Stimulated activated memory B cell treated with anti-CD40 and anti-IgM and Interleukin-4, amounts not matched to agents 10 μg/mL and 1 μg/mL and 100 μg/mL, for 72 hours (primary cell): ENCODE measurements around the gene AMH.
A peak's percentile ranks its signal among the peaks of the same experiment; 100 is the strongest.

ENCODE experiments used
- ATAC-seq: fragments of 150-1000 bp; cut with Tn5 transposase; 2 replicates; pipeline ENCODE4 v1.10.0; 2021
- H3K27ac Mint-ChIP-seq: one replicate; pipeline ENCODE4 v1.8.0; 2022; ENCODE audit warnings: mild to moderate bottlenecking, mixed read lengths
- H3K27me3 Mint-ChIP-seq: one replicate; pipeline ENCODE4 v1.8.0; 2022; ENCODE audit warnings: mixed read lengths
- H3K36me3 Mint-ChIP-seq: one replicate; pipeline ENCODE4 v1.8.0; 2022; ENCODE audit warnings: mixed read lengths
- H3K4me1 Mint-ChIP-seq: one replicate; pipeline ENCODE4 v1.8.0; 2022; ENCODE audit warnings: mixed read lengths
- H3K4me3 Mint-ChIP-seq: one replicate; pipeline ENCODE4 v1.8.0; 2022; ENCODE audit warnings: mild to moderate bottlenecking, moderate library complexity, mixed read lengths
- H3K9me3 Mint-ChIP-seq: one replicate; pipeline ENCODE4 v1.8.0; 2022; ENCODE audit warnings: mixed read lengths

AMH gene

GRCh38 chr19:2214251-2214650 lies 34.9 kb upstream of the AMH start:
- Mint-ChIP-seq H3K27ac (no peak overlapping the region), H3K4me1 (peaks cover 32% of the 10 kb centered on the region)

GRCh38 chr19:2215281-2215751 lies 33.8 kb upstream of the AMH start:
- Mint-ChIP-seq H3K27me3 (no peaks in the 10 kb centered on the region), H3K36me3 (peaks cover 81% of the 10 kb centered on the region), H3K9me3 (no peaks in the 10 kb centered on the region), H3K4me1 (peaks cover 33% of the 10 kb centered on the region), H3K27ac (peak overlapping the region; percentile 78), H3K4me3 (peak overlapping the region; percentile 44)
- ATAC-seq, result peak; percentile 44

More at GRCh38 chr19:2214251-2214650, 34.9 kb upstream of the AMH start:
- Mint-ChIP-seq H3K36me3 (peaks cover 76% of the 10 kb centered on the region), H3K27me3 (no peaks in the 10 kb centered on the region), H3K9me3 (no peaks in the 10 kb centered on the region), H3K4me3 (no peak overlapping the region)
- no peak for ATAC-seq

GRCh38 chr19:2216361-2217225 lies 32.5 kb upstream of the AMH start:
- no peak for ATAC-seq
- Mint-ChIP-seq H3K27me3 (no peaks in the 10 kb centered on the region), H3K9me3 (no peaks in the 10 kb centered on the region), H3K4me1 (peaks cover 43% of the 10 kb centered on the region), H3K36me3 (peaks cover 76% of the 10 kb centered on the region), H3K27ac (peak overlapping the region; percentile 78), H3K4me3 (no peak overlapping the region)

- Mint-ChIP-seq H3K27ac (no peak overlapping the region), H3K9me3 (no peaks in the 10 kb centered on the region), H3K36me3 (peaks cover 76% of the 10 kb centered on the region), H3K27me3 (no peaks in the 10 kb centered on the region), H3K4me3 (no peak overlapping the region), H3K4me1 (peaks cover 52% of the 10 kb centered on the region)
- no peak for ATAC-seq
Measured at GRCh38 chr19:2217591-2217990, 31.5 kb upstream of the AMH start.

GRCh38 chr19:2219726-2220125 lies 29.4 kb upstream of the AMH start:
- H3K9me3 Mint-ChIP-seq, result no peaks in the 10 kb centered on the region
- ATAC-seq, result no peak
- no peak overlapping the region for H3K27ac Mint-ChIP-seq
- peaks cover 61% of the 10 kb centered on the region for H3K4me1 Mint-ChIP-seq
- no peak overlapping the region for H3K4me3 Mint-ChIP-seq
- H3K27me3 Mint-ChIP-seq, result no peaks in the 10 kb centered on the region
- peaks cover 80% of the 10 kb centered on the region for H3K36me3 Mint-ChIP-seq

- Mint-ChIP-seq H3K27me3 (no peaks in the 10 kb centered on the region), H3K36me3 (peaks cover 80% of the 10 kb centered on the region), H3K4me1 (peaks cover 58% of the 10 kb centered on the region), H3K4me3 (no peak overlapping the region), H3K9me3 (no peaks in the 10 kb centered on the region), H3K27ac (no peak overlapping the region)
- no peak for ATAC-seq
Measured at GRCh38 chr19:2221250-2221831, 27.8 kb upstream of the AMH start.

- Mint-ChIP-seq H3K36me3 (peaks cover 75% of the 10 kb centered on the region), H3K4me1 (peaks cover 58% of the 10 kb centered on the region), H3K27me3 (no peaks in the 10 kb centered on the region), H3K27ac (peak overlapping the region; percentile 94), H3K4me3 (no peak overlapping the region), H3K9me3 (no peaks in the 10 kb centered on the region)
- no peak for ATAC-seq
Measured at GRCh38 chr19:2221918-2222317, 27.2 kb upstream of the AMH start.

- Mint-ChIP-seq H3K4me1 (peaks cover 67% of the 10 kb centered on the region), H3K27me3 (no peaks in the 10 kb centered on the region), H3K27ac (peak overlapping the region; percentile 94), H3K36me3 (peaks cover 78% of the 10 kb centered on the region), H3K9me3 (no peaks in the 10 kb centered on the region), H3K4me3 (no peak overlapping the region)
- ATAC-seq, result peak; percentile 6
Measured at GRCh38 chr19:2223391-2223790, 25.7 kb upstream of the AMH start.

- H3K9me3 Mint-ChIP-seq, result no peaks in the 10 kb centered on the region
- ATAC-seq, result peak; percentile 91
- H3K4me1 Mint-ChIP-seq, result peaks cover 73% of the 10 kb centered on the region
- peak overlapping the region; percentile 94 for H3K27ac Mint-ChIP-seq
- no peaks in the 10 kb centered on the region for H3K27me3 Mint-ChIP-seq
- H3K4me3 Mint-ChIP-seq, result peak overlapping the region; percentile 70
- peaks cover 77% of the 10 kb centered on the region for H3K36me3 Mint-ChIP-seq
Measured at GRCh38 chr19:2223959-2224358, 25.2 kb upstream of the AMH start.

- Mint-ChIP-seq H3K4me3 (no peak overlapping the region), H3K27ac (peak overlapping the region; percentile 94), H3K36me3 (peaks cover 70% of the 10 kb centered on the region), H3K4me1 (peaks cover 81% of the 10 kb centered on the region), H3K9me3 (no peaks in the 10 kb centered on the region), H3K27me3 (no peaks in the 10 kb centered on the region)
- ATAC-seq, result no peak
Measured at GRCh38 chr19:2224754-2225349, 24.3 kb upstream of the AMH start.

GRCh38 chr19:2225415-2226050 lies 23.6 kb upstream of the AMH start:
- Mint-ChIP-seq H3K36me3 (peaks cover 68% of the 10 kb centered on the region), H3K4me3 (no peak overlapping the region), H3K4me1 (peaks cover 78% of the 10 kb centered on the region), H3K9me3 (no peaks in the 10 kb centered on the region), H3K27ac (peak overlapping the region; percentile 94), H3K27me3 (no peaks in the 10 kb centered on the region)
- no peak for ATAC-seq

- Mint-ChIP-seq H3K4me1 (peaks cover 71% of the 10 kb centered on the region), H3K27ac (peak overlapping the region; percentile 94), H3K36me3 (peaks cover 63% of the 10 kb centered on the region), H3K9me3 (no peaks in the 10 kb centered on the region), H3K27me3 (no peaks in the 10 kb centered on the region), H3K4me3 (no peak overlapping the region)
- no peak for ATAC-seq
Measured at GRCh38 chr19:2226051-2226839, 22.9 kb upstream of the AMH start.

GRCh38 chr19:2226840-2227360 lies 22.2 kb upstream of the AMH start:
- no peaks in the 10 kb centered on the region for H3K27me3 Mint-ChIP-seq
- H3K4me1 Mint-ChIP-seq, result peaks cover 68% of the 10 kb centered on the region
- peak overlapping the region; percentile 39 for H3K4me3 Mint-ChIP-seq
- H3K9me3 Mint-ChIP-seq, result no peaks in the 10 kb centered on the region
- H3K36me3 Mint-ChIP-seq, result peaks cover 62% of the 10 kb centered on the region
- H3K27ac Mint-ChIP-seq, result peak overlapping the region; percentile 78
- ATAC-seq, result no peak

GRCh38 chr19:2227415-2228156 lies 21.5 kb upstream of the AMH start:
- H3K27me3 Mint-ChIP-seq, result no peaks in the 10 kb centered on the region
- H3K4me1 Mint-ChIP-seq, result peaks cover 66% of the 10 kb centered on the region
- peak overlapping the region; percentile 65 for H3K4me3 Mint-ChIP-seq
- peak overlapping the region; percentile 78 for H3K27ac Mint-ChIP-seq
- H3K9me3 Mint-ChIP-seq, result no peaks in the 10 kb centered on the region
- peaks cover 61% of the 10 kb centered on the region for H3K36me3 Mint-ChIP-seq
- ATAC-seq, result peak; percentile 72
